GM12892 (cell line): ENCODE results near the gene C1QL4. TPM values are rescaled to one million over a fixed set of nuclear protein-coding genes. Genes with fewer than 3 reads are reported as not detected.
A peak's percentile ranks its signal among the peaks of the same experiment; 100 is the strongest.
"Not testable (repeated sequence)": the region's sequence is repeated elsewhere in the genome, so short reads cannot be mapped to it uniquely, and the experiment has no call there.

Experiments used
- DNase-seq: peaks from one replicate; pipeline ENCODE4 v3.0.0; 2011; ENCODE audit not compliant: insufficient read length
- FAIRE-seq: peaks from 2 replicates; lab custom pipeline; 2011; peaks lifted over from hg19 to GRCh38; lab: Jason Lieb, UNC
- POLR2A ChIP-seq: IDR thresholded peaks from 2 replicates; pipeline ENCODE4 v1.6.1; 2011; ENCODE audit warnings: low read depth, low read length, control low read depth
- POLR2AphosphoS5 ChIP-seq: IDR thresholded peaks from 2 replicates; pipeline ENCODE4 v1.6.1; 2011; ENCODE audit warnings: low read depth, low read length, control low read depth
- TAF1 ChIP-seq: IDR thresholded peaks from 2 replicates; pipeline ENCODE4 v1.6.1; 2011; ENCODE audit warnings: low read depth, mild to moderate bottlenecking, control low read depth, low read length, borderline replicate concordance
- polyA plus RNA-seq: library from polyadenylated mRNA; unstranded; fragments of >200 nt; gene quantifications from one replicate; pipeline ENCODE4 v1.2.1, GENCODE V29; 2012; ENCODE audit warnings: missing spikeins, inconsistent platforms; ENCODE audit not compliant: missing spikeins

C1QL4 gene
- polyA plus RNA-seq = not detected

DNA sequence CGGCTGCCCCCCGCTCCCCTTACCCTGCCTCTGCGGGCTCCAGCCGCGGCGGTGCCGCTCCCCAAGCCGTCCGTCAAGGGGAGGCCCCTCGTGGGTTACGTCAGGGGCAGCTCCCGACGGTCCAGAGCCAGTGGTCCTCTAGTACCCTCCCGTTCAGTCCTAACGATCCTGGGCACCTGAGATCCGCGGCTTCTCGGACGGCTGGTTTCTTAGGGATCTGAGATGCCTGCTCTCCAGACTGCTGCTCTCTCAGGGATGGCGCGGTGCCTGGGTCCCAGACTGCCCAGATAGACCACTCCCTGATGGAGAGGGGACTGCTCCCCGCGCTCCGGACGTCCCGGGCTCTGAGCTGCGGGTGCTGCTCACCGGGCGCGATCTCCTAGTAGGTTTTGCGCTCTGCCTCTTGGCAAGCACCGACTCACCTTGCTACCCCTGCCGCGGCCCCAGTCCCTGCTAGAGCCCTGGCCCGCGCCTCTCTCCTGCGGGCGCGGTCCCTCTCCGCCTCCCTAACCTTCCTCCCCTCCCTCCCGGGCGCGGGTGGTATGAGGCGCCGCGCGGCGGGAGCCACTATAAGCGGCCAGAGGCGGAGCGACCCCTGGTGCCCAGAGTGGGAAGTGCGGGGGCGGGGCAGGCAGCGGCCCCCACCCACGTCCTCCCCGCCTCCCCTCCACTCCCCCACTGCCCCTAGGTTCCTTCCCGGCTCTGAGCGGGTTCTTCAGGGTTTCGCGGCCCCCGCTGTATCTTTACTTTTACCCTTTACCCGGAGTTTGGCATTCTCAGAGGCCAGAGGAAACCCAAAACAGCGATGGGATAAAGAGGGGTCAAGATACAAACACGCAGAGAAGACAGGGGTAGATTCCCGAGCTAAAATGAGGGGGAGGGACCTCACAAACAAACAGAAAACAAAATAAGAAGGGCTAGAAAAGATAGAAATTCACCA lies at the start of gene C1QL4:
C1QL4 (minus strand) TSS at position 544 of the 940 bp plus-strand sequence. CDS start 711 bp downstream, outside the sequence.
- DNase-seq (peak; percentile 91), FAIRE-seq (peak; percentile 38)
- TF ChIP-seq TAF1 (no peak), POLR2AphosphoS5 (no peak), POLR2A (no peak)

- not testable (repeated sequence) for DNase-seq, FAIRE-seq
Measured at GRCh38 chr12:49380184-49380583, 43.2 kb upstream of the C1QL4 start.

DNA sequence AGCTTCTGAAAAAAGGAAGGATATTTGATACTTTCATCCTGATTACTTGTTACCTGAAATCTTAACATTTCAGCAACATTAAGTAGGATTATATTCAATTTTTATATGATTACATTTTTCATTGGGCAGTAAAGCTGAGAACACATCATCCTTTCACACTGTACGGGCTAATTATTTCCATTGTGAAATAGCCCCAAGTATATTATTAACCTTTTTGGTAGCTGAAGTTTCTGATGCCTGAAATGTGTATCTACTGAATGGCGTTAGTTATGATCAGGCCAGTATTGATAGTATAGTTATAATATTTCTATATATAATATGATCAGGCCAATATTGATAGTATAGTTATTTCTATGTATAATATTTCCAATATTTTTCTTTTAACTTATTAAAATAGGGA lies 40.4 kb upstream of the C1QL4 start:
- DNase-seq (no peak), FAIRE-seq (no peak)
- TF ChIP-seq TAF1 (no peak), POLR2AphosphoS5 (no peak), POLR2A (no peak)

DNA sequence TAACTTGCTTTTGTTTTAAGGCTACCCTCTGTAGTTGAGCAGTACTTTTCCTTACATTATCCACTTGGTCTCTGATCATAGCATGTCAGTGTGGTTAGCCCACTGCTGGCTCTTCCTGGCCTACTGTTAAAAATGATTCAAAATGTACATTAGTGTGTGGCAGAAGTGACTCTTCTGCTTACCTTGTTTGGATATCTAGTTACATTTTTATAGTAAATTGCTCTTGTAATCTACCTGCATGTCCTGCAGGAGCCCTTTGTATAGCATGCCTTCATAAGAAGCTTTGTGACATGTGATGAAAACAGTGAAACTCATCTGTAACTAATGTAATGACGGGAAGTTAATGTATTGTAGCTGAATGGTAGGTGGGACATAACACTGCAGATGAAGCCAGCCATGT lies 38.4 kb upstream of the C1QL4 start:
- no peak for FAIRE-seq
- DNase-seq = no peak
- TF ChIP-seq POLR2A = no peak
- no peak for TF ChIP-seq POLR2AphosphoS5
- no peak for TF ChIP-seq TAF1

DNA sequence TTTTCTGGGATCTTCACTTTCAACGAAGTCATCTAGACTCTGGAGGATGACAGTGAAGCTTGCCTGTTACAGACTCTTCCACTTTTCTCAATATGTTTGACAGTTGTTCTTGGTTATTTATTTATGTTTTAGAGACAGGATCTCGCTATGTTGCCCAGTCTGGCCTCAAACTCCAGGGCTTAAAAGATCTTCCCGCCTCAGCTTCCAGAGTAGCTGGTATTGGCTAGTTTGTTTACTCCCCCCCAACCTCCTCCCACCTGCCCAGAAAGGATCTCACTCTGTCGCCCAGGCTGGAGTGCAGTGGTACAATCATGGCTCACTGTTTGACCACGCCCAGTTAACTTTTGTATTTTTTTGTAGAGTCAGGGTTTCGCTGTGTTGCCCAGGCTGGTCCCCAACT lies 33.6 kb upstream of the C1QL4 start:
- TF ChIP-seq TAF1 (no peak), POLR2A (no peak), POLR2AphosphoS5 (no peak)
- FAIRE-seq = no peak
- DNase-seq = no peak

DNA sequence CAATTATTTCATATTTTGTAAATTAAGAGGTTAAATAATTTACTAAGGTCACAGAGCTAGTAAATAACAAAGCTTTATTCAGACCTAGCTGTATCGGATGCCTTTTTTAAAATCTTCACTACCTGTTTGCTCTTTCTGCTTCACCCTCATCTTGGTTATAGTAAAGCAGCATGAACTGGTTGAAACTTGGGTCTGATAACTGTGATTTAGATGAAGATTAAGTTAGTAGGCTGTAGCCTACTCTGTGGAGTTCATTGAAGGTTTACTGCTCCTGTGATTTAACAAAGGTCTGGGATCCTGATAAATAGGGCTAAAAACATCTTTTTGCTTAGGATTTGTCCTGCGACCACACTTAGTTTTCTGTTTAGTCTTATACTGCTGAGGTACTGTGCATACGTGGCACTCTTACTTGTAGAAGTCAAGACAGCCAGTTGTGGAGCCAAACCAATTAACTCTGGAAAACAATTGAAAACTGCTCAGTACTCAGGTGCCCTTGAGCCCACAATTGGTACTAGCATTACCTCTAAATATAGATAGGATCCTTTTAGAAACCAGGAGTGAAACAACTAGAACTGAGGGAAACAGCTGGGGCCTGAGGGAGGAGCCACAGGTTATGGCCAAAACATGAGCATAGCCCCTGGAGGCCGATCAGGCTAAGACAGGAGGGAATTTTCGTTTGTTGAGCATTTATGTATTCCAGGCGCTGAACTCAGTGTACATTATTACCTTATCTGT lies 32.6 kb upstream of the C1QL4 start:
- peak; percentile 51 for FAIRE-seq
- DNase-seq = peak; percentile 46
- TF ChIP-seq POLR2AphosphoS5 = no peak

DNA sequence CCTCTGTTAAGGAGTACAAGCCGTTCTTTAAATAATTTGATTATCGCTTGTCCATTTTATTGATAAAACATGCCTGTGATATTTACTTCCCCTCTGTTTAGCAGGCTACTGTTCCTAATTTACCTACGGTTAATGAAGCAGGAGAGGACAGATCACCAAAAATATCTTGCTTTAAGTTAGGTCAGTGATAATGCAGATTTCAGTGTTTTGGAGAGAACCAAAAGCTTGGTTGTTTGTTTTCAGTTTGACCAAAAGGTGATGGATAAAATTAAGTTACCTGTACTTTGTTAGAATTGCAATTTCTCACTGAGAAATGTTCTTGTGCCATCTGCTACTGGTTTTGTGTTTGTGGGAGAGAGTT lies 31.2 kb upstream of the C1QL4 start:
- TF ChIP-seq POLR2AphosphoS5 (no peak), TAF1 (no peak), POLR2A (no peak)
- no peak for FAIRE-seq
- no peak for DNase-seq

- no peak for TF ChIP-seq TAF1
- FAIRE-seq (peak; percentile 46), DNase-seq (no peak)
Measured at GRCh38 chr12:49367381-49368239, 30.6 kb upstream of the C1QL4 start, which contains the start of gene SPATS2. Gene SPATS2 (plus strand): TSS chr12:49367462. CDS start chr12:49461013, 93,551 bp downstream.

GRCh38 chr12:49366652-49367380 lies 29.8 kb upstream of the C1QL4 start:
- TF ChIP-seq POLR2AphosphoS5 = no peak; the same call in 1 of the 2 replicates
- TF ChIP-seq TAF1 = peak; percentile 71; the same call in 1 of the 2 replicates
- peak; percentile 71 for TF ChIP-seq POLR2A
- FAIRE-seq (peak; percentile 94), DNase-seq (peak; percentile 90)

DNA sequence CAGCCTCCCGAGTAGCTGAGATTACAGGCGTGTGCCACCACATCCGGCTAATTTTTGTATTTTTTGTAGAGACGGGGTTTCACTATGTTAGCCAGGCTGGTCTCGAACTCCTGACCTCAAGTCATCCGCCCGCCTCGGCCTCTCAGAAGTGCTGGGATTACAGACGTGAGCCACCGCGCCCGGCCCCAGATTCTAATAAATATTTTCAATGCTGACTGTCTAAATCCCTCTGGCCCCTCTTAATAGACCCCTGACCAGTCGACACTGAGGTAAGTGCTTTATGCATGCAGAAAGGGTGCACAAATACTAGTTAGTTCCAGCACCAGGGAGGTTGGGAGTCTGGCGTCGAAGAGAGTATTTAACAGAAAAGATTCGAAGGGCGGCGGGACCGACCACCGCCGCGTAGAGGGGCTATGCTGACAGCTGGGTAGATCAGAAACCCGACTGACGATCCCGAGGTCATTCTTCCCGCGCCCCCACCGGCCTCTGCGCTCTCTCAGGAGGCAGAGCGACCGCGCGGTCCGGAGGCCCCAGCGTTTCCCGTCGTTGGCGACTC lies 29.2 kb upstream of the C1QL4 start:
- FAIRE-seq = no peak
- TF ChIP-seq TAF1 = no peak
- no peak for TF ChIP-seq POLR2AphosphoS5
- no peak for TF ChIP-seq POLR2A

More for the DNA sequence above, 29.2 kb upstream of the C1QL4 start:
- no peak for DNase-seq
